ENCODE results near the gene TDRD10.
"Not testable (repeated sequence)": the region's sequence is repeated elsewhere in the genome, so short reads cannot be mapped to it uniquely, and the experiment has no call there.

Gene TDRD10

GRCh38 chr1:154485106-154485505 lies 16.9 kb upstream of the TDRD10 start:
- Histone ChIP-seq H3K4me3 (ENCODE audit: low read depth, low read length) (no peak overlapping the region), H3K9me3 (no peaks in the 10 kb centered on the region), H3K36me3 (no peaks in the 10 kb centered on the region), H3K27me3 (no peaks in the 10 kb centered on the region), H3K4me1 (peaks cover 7% of the 10 kb centered on the region)
- TF ChIP-seq CTCF (IDR thresholded peaks at IDR 0.05; ENCODE audit: low read depth, low read length): no peak
- DNase-seq: no peak

GRCh38 chr1:154485910-154486496 lies 16.0 kb upstream of the TDRD10 start:
- H3K4me1 ChIP-seq: peaks cover 3% of the 10 kb centered on the region; the same call in 1 of the 2 replicates
- no peak overlapping the region for H3K4me3 ChIP-seq (ENCODE audit: low read depth, low read length)
- H3K27me3 ChIP-seq: no peaks in the 10 kb centered on the region
- TF ChIP-seq CTCF (IDR thresholded peaks at IDR 0.05; ENCODE audit: low read depth, low read length): no peak
- no peaks in the 10 kb centered on the region for H3K9me3 ChIP-seq
- H3K36me3 ChIP-seq: no peaks in the 10 kb centered on the region
- no peak for DNase-seq

- H3K4me3 ChIP-seq (ENCODE audit: low read depth, low read length): not testable (repeated sequence)
Observed at GRCh38 chr1:154486756-154487155, 15.3 kb upstream of the TDRD10 start.

GRCh38 chr1:154488922-154489321 lies 13.1 kb upstream of the TDRD10 start:
- no peaks in the 10 kb centered on the region for H3K27me3 ChIP-seq
- H3K9me3 ChIP-seq: no peaks in the 10 kb centered on the region
- 0 out of 2 replicates have a peak, but pooled peaks cover 3% of the 10 kb centered on the region for H3K4me1 ChIP-seq
- TF ChIP-seq CTCF (IDR thresholded peaks at IDR 0.05; ENCODE audit: low read depth, low read length): no peak
- no peak for DNase-seq
- no peak overlapping the region for H3K4me3 ChIP-seq (ENCODE audit: low read depth, low read length)
- H3K36me3 ChIP-seq: no peaks in the 10 kb centered on the region

More at GRCh38 chr1:154486756-154487155, 15.3 kb upstream of the TDRD10 start:
- not testable (repeated sequence) for H3K9me3 ChIP-seq, H3K27me3 ChIP-seq, H3K36me3 ChIP-seq, DNase-seq, H3K4me1 ChIP-seq

GRCh38 chr1:154489695-154490274 lies 12.2 kb upstream of the TDRD10 start:
- H3K4me1 ChIP-seq: 0 out of 2 replicates have a peak, but pooled peaks cover 3% of the 10 kb centered on the region
- no peak for DNase-seq
- no peak for TF ChIP-seq CTCF (IDR thresholded peaks at IDR 0.05; ENCODE audit: low read depth, low read length)
- H3K27me3 ChIP-seq: no peaks in the 10 kb centered on the region
- no peaks in the 10 kb centered on the region for H3K9me3 ChIP-seq
- no peak overlapping the region for H3K4me3 ChIP-seq (ENCODE audit: low read depth, low read length)
- H3K36me3 ChIP-seq: no peaks in the 10 kb centered on the region

GRCh38 chr1:154490317-154490716 lies 11.7 kb upstream of the TDRD10 start:
- Histone ChIP-seq H3K36me3 (no peaks in the 10 kb centered on the region), H3K27me3 (no peaks in the 10 kb centered on the region), H3K4me1 (0 out of 2 replicates have a peak, but pooled peaks cover 3% of the 10 kb centered on the region), H3K9me3 (no peaks in the 10 kb centered on the region), H3K4me3 (ENCODE audit: low read depth, low read length) (no peak overlapping the region)
- DNase-seq: no peak
- no peak for TF ChIP-seq CTCF (IDR thresholded peaks at IDR 0.05; ENCODE audit: low read depth, low read length)

Measured in BE2C (cell line).